Measurements from ENCODE around the gene UBE2QL1. TPM values are rescaled to one million over a fixed set of nuclear protein-coding genes. Genes with fewer than 3 reads are reported as not detected.
"Not testable (repeated sequence)": the region's sequence is repeated elsewhere in the genome, so short reads cannot be mapped to it uniquely, and the experiment has no call there.

UBE2QL1 gene
- total and polyA plus RNA-seq, 5 experiments from 2014 or later, result not detected

DNA sequence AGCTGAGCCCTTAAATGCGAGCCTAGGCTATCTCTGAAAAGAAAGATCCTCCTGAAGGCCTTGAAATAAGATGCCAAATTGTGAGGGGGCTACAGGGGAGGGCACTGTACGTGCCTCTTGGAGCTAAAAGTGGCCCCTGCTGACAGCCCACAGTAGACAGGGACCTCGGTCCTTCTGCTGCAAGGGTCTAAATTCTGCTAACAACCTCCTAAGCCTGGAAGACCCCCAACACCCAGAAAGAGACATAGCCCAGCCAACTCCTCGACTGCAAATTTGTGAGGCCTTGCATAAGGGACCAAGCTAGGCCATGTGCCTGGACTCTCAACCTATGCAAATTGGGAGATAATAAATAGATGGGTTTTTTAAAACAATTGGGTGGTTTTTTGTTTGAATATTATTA, 54.7 kb downstream of the UBE2QL1 start:
- H3K36me3 Mint-ChIP-seq, result peaks cover 0 to 6% (median 0%) of the 10 kb centered on the region in 3 donors
- no peak overlapping the region for H3K27ac Mint-ChIP-seq
- POLR2A ChIA-PET, result no interaction called here
- H3K4me1 Mint-ChIP-seq, result peaks cover 0 to 2% (median 0%) of the 10 kb centered on the region in 4 donors
- no peak for ATAC-seq
- peaks cover 0 to 14% (median 0%) of the 10 kb centered on the region in 9 donors for H3K9me3 Mint-ChIP-seq
- DNase-seq, result no peak
- H3K4me3 Mint-ChIP-seq, result no peak overlapping the region
- peaks cover 12 to 53% (median 15%) of the 10 kb centered on the region in 5 donors for H3K27me3 Mint-ChIP-seq

DNA sequence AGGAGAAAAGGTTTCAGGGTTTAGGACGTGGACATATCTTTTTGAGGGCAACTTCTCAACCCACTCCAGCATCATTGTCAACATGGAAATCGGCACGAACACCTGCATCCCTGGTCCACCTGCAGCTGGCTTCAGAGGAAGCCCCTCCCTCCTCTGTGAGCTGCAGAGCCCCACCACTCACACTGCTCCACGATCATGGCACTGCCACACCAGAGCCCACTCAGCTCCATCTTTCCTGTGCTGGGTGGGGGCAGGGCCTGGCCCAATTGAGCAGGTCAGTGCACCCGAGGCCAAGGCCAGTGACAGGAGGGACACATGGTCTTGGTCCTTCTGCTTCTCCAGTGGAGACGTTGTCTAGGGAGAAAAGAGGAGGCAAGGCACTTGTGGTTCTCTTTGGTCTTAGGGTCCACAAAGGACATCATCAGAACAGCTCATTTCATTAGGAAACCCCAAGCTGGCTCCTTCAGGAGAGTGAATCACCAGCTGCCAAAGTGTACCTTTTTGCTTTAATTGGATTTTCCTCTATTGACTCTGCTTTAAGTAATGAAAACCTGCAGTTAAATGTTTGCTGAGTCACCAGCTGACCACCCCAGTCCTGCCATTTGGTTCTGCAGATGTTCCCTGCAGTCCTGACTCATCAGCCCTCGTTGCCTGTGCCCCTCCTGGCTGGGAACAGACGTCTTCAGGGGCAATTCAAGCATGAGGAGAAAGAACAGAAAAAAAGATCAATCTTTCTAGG, 56.2 kb downstream of the UBE2QL1 start:
- DNase-seq (no peak), ATAC-seq (no peak)
- Mint-ChIP-seq H3K36me3 (peaks cover 0 to 6% (median 0%) of the 10 kb centered on the region in 3 donors), H3K4me3 (no peak overlapping the region), H3K9me3 (peaks cover 0 to 14% (median 0%) of the 10 kb centered on the region in 9 donors), H3K4me1 (peaks cover 0 to 2% (median 0%) of the 10 kb centered on the region in 4 donors), H3K27ac (no peak overlapping the region), H3K27me3 (peaks cover 12 to 65% (median 15%) of the 10 kb centered on the region in 5 donors)
- POLR2A ChIA-PET, result no interaction called here

GRCh38 chr5:6505416-6505755, 56.7 kb downstream of the UBE2QL1 start:
- peaks cover 12 to 65% (median 15%) of the 10 kb centered on the region in 5 donors for H3K27me3 Mint-ChIP-seq
- H3K4me3 Mint-ChIP-seq, result no peak overlapping the region
- H3K36me3 Mint-ChIP-seq, result peaks cover 0 to 6% (median 0%) of the 10 kb centered on the region in 3 donors
- POLR2A ChIA-PET, result no interaction called here
- ATAC-seq, result no peak
- H3K27ac Mint-ChIP-seq, result no peak overlapping the region
- H3K4me1 Mint-ChIP-seq, result peaks cover 0 to 2% (median 0%) of the 10 kb centered on the region in 4 donors
- H3K9me3 Mint-ChIP-seq, result peaks cover 0 to 14% (median 0%) of the 10 kb centered on the region in 9 donors
- no peak for DNase-seq

GRCh38 chr5:6505783-6506557, 57.3 kb downstream of the UBE2QL1 start:
- DNase-seq, result no peak
- Mint-ChIP-seq H3K9me3 (peaks cover 0 to 14% (median 0%) of the 10 kb centered on the region in 9 donors), H3K36me3 (peaks cover 0 to 6% (median 0%) of the 10 kb centered on the region in 3 donors), H3K27ac (no peak overlapping the region), H3K27me3 (peaks cover 13 to 61% (median 15%) of the 10 kb centered on the region in 5 donors), H3K4me3 (no peak overlapping the region), H3K4me1 (peaks cover 0 to 2% (median 0%) of the 10 kb centered on the region in 4 donors)
- no peak for ATAC-seq
- POLR2A ChIA-PET, result no interaction called here

DNA sequence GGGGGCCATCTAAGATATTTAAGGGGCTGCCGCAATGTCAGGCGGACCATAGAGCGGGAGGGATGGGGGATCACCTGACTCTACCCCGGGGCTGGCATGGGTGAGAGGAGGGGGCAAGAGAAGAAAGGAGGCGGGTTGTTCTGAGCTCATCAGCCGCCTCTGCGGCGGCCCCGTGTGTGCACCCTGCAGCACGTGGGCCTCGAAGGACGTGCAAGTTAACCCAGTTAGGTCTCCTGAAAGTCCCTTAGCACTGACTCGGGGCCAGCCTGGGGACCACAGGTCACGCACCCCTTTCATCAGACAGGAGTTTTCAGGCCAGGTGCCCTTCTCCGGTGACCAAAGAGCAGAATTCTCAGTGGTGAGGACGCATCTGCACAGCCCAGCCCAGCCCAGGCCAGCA, 58.0 kb downstream of the UBE2QL1 start:
- H3K4me3 Mint-ChIP-seq, result no peak overlapping the region
- H3K27me3 Mint-ChIP-seq, result peaks cover 12 to 56% (median 13%) of the 10 kb centered on the region in 5 donors
- peaks cover 0 to 6% (median 0%) of the 10 kb centered on the region in 3 donors for H3K36me3 Mint-ChIP-seq
- H3K4me1 Mint-ChIP-seq, result peaks cover 0 to 2% (median 0%) of the 10 kb centered on the region in 4 donors
- POLR2A ChIA-PET, result no interaction called here
- DNase-seq (no peak), ATAC-seq (no peak)
- peak overlapping the region in 1 of 10 donors; percentile 22 for H3K27ac Mint-ChIP-seq
- peaks cover 0 to 14% (median 0%) of the 10 kb centered on the region in 9 donors for H3K9me3 Mint-ChIP-seq

GRCh38 chr5:6508931-6509330, 60.3 kb downstream of the UBE2QL1 start:
- no peak overlapping the region for H3K27ac Mint-ChIP-seq
- ATAC-seq, result no peak
- H3K4me1 Mint-ChIP-seq, result peaks cover 0 to 2% (median 0%) of the 10 kb centered on the region in 4 donors

DNA sequence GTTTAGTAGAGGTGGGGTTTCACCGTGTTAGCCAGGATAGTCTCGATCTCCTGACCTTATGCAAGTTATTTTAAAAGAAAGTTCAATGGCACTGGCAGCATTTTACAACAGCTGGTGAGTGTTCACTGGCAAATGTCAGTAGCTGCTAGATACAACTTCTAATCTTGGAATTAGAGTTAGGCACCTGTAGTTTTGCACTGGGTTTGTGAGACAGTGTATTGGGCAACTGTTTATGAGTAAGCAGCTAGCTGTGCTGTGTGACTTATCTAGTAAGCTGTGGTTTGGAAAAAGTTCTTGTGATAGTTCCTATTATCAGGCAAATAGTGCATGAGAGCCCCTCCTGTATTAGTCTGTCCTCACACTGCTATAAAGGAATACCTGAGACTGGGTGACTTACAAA, 61.5 kb downstream of the UBE2QL1 start:
- H3K27ac Mint-ChIP-seq, result no peak overlapping the region
- H3K27me3 Mint-ChIP-seq, result peaks cover 7 to 44% (median 11%) of the 10 kb centered on the region in 5 donors
- no peak overlapping the region for H3K4me3 Mint-ChIP-seq
- no peaks in the 10 kb centered on the region for H3K36me3 Mint-ChIP-seq
- no peak for ATAC-seq
- no peaks in the 10 kb centered on the region for H3K9me3 Mint-ChIP-seq
- POLR2A ChIA-PET, result no interaction called here
- H3K4me1 Mint-ChIP-seq, result peaks cover 0 to 2% (median 0%) of the 10 kb centered on the region in 4 donors
- DNase-seq, result no peak

More at GRCh38 chr5:6508931-6509330, 60.3 kb downstream of the UBE2QL1 start:
- peaks cover 9 to 56% (median 13%) of the 10 kb centered on the region in 5 donors for H3K27me3 Mint-ChIP-seq
- POLR2A ChIA-PET, result no interaction called here
- H3K9me3 Mint-ChIP-seq, result peaks cover 0 to 5% (median 0%) of the 10 kb centered on the region in 9 donors
- H3K4me3 Mint-ChIP-seq, result no peak overlapping the region
- DNase-seq, result no peak
- no peaks in the 10 kb centered on the region for H3K36me3 Mint-ChIP-seq

DNA sequence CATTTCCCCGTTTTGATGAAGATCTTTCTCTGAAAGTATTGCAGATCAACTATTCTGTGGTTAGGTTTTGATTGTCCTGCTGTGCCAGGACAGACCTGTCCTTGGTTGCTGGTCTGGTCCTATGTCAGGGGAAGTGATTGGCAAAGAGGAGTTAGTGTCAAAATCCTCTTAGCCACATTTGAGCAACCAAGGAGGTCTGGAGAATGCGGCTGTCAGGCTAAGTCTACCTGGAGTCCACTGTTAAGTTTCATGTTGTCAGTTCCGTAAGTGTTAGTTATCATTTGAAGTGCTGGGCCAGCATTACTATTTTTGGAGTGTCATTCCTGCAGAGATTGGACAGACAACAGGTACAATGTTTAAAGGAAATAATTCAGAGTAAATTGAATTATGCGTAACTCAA, 62.3 kb downstream of the UBE2QL1 start:
- ATAC-seq, result no peak
- peak overlapping the region in 1 of 10 donors; percentile 9 for H3K27ac Mint-ChIP-seq
- peaks cover 3 to 35% (median 9%) of the 10 kb centered on the region in 5 donors for H3K27me3 Mint-ChIP-seq
- no peaks in the 10 kb centered on the region for H3K9me3 Mint-ChIP-seq
- no peak for DNase-seq
- peaks cover 0 to 2% (median 0%) of the 10 kb centered on the region in 4 donors for H3K4me1 Mint-ChIP-seq
- H3K36me3 Mint-ChIP-seq, result no peaks in the 10 kb centered on the region
- no peak overlapping the region for H3K4me3 Mint-ChIP-seq
- POLR2A ChIA-PET, result no interaction called here

GRCh38 chr5:6515812-6516211, 67.2 kb downstream of the UBE2QL1 start:
- H3K9me3 Mint-ChIP-seq, ATAC-seq, H3K4me1 Mint-ChIP-seq, DNase-seq, H3K4me3 Mint-ChIP-seq, POLR2A ChIA-PET, H3K36me3 Mint-ChIP-seq: not testable (repeated sequence)
- Mint-ChIP-seq H3K27me3 (peaks cover 0 to 19% (median 5%) of the 10 kb centered on the region in 5 donors), H3K27ac (peak overlapping the region in 1 of 10 donors; percentile 2)

DNA sequence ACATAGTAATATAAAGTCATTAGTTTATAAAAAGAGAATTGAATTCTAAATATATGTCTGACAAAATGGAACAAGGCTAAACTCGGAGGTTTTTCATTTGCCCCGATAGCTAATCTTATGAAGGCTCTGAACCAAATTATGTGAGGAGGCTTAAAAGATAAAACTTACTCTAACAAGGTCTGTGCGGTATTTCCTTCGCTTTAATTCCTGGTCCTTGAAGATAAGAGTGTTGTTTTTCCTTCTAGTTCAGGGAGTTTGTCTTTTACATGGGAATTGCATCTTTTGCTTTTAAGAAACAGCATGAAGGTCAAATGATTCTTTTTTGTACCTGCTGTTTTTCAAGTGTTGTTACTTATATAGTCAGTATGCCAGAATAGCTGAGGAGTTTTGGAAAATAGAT, 68.2 kb downstream of the UBE2QL1 start:
- Mint-ChIP-seq H3K36me3 (no peaks in the 10 kb centered on the region), H3K9me3 (no peaks in the 10 kb centered on the region), H3K27me3 (peaks cover 0 to 24% (median 8%) of the 10 kb centered on the region in 5 donors), H3K27ac (peak overlapping the region in 1 of 10 donors; percentile 75), H3K4me1 (no peaks in the 10 kb centered on the region), H3K4me3 (no peak overlapping the region)
- ATAC-seq (no peak), DNase-seq (no peak)
- POLR2A ChIA-PET, result no interaction called here

- no peak overlapping the region for H3K27ac Mint-ChIP-seq
- H3K36me3 Mint-ChIP-seq, result no peaks in the 10 kb centered on the region
- no peaks in the 10 kb centered on the region for H3K4me1 Mint-ChIP-seq
- no peak overlapping the region for H3K4me3 Mint-ChIP-seq
- DNase-seq (no peak), ATAC-seq (no peak)
- POLR2A ChIA-PET, result no interaction called here
- no peaks in the 10 kb centered on the region for H3K9me3 Mint-ChIP-seq
- peaks cover 4 to 31% (median 9%) of the 10 kb centered on the region in 5 donors for H3K27me3 Mint-ChIP-seq
These were observed 68.9 kb downstream of the UBE2QL1 start for GRCh38 chr5:6517510-6517909.

DNA sequence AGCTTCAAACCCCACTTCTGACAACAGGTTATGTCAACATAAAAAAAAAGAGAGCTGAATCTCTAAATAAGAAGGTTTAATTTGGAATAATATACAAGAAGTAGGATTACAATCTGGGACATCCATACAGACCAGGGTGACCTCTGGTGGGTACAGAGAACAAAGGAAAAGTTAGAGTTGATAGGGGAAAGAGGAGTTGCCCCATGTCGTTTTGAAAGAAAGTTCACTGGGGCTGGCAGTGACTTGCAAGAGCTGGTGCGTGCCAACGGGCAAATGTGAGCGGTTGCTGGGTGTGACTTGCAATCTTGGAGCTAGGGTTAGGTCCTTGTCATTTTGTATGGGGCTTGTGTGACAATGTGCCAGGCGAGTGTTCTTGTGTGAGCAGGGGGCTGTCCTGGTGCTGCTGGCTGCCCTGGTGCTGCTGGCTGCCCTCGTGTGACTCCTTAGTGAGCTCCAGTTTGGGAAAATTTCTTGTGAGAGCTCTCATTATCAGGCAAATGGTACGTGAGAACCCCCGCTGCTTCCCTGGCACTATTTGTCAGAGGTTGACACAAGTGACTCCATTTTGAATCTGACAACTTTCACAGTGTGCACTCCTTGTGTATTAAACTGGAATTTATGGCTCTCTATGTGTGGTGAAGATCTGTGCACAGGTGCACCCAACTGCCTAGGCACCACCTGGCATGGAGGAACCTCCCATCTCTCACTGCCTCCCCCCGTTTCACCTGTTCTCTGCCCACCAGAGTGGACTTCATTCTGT, 69.8 kb downstream of the UBE2QL1 start:
- ATAC-seq, result no peak
- Mint-ChIP-seq H3K36me3 (no peaks in the 10 kb centered on the region), H3K4me3 (no peak overlapping the region), H3K27ac (no peak overlapping the region), H3K27me3 (peaks cover 4 to 32% (median 9%) of the 10 kb centered on the region in 5 donors), H3K4me1 (no peaks in the 10 kb centered on the region), H3K9me3 (no peaks in the 10 kb centered on the region)
- POLR2A ChIA-PET, result no interaction called here
- DNase-seq, result no peak
